Astrocyte (in vitro differentiated cells and primary cell): Measurements from ENCODE around the gene TMED6. TPM values are rescaled to one million over a fixed set of nuclear protein-coding genes. Genes with fewer than 3 reads are reported as not detected.

Experiments used
- DNase-seq: peaks from one replicate; pipeline ENCODE4 v3.0.0-alpha.2; 2010; ENCODE audit warnings: low read depth
- FAIRE-seq: peaks from 2 replicates; lab custom pipeline; 2011; peaks lifted over from hg19 to GRCh38; lab: Jason Lieb, UNC
- H2AFZ ChIP-seq: 2 replicates; pipeline ENCODE4 v1.6.0; 2012; ENCODE audit warnings: low read depth, low read length, inconsistent platforms
- H3K27ac ChIP-seq: 2 replicates; pipeline ENCODE4 v1.5.1; 2011; ENCODE audit warnings: low read depth, low read length, inconsistent platforms
- H3K27me3 ChIP-seq: 2 replicates; pipeline ENCODE4 v1.6.0; 2011; ENCODE audit warnings: low read length, inconsistent platforms; ENCODE audit not compliant: insufficient read depth
- H3K36me3 ChIP-seq: 2 replicates; pipeline ENCODE4 v1.5.1; 2011; ENCODE audit warnings: low read length, inconsistent platforms; ENCODE audit not compliant: insufficient read depth
- H3K4me1 ChIP-seq: 2 replicates; pipeline ENCODE4 v1.5.1; 2011; ENCODE audit warnings: low read length, inconsistent platforms; ENCODE audit not compliant: insufficient read depth
- H3K4me2 ChIP-seq: 2 replicates; pipeline ENCODE4 v1.6.0; 2012; ENCODE audit warnings: low read length, inconsistent platforms
- H3K4me3 ChIP-seq: 2 replicates; pipeline ENCODE4 v1.5.1; 2011; ENCODE audit warnings: low read depth, mild to moderate bottlenecking, low read length, inconsistent platforms; ENCODE audit not compliant: insufficient read depth
- H3K79me2 ChIP-seq: 2 replicates; pipeline ENCODE4 v1.6.0; 2012; ENCODE audit warnings: mild to moderate bottlenecking, low read length, inconsistent platforms; ENCODE audit not compliant: insufficient read depth
- H3K9ac ChIP-seq: 2 replicates; pipeline ENCODE4 v1.6.0; 2012; ENCODE audit warnings: mild to moderate bottlenecking, low read length, inconsistent platforms
- H3K9me3 ChIP-seq: 2 replicates; pipeline ENCODE4 v1.5.1; 2012; ENCODE audit warnings: low read depth, mild to moderate bottlenecking, low read length, inconsistent platforms; ENCODE audit not compliant: insufficient read depth
- H4K20me1 ChIP-seq: 2 replicates; pipeline ENCODE4 v1.6.0; 2012; ENCODE audit warnings: low read length, inconsistent platforms; ENCODE audit not compliant: insufficient read depth
- H3K27ac Mint-ChIP-seq: one replicate; pipeline ENCODE4 v1.8.0; 2021; ENCODE audit warnings: mild to moderate bottlenecking, mixed read lengths; ENCODE audit not compliant: unreplicated experiment
- H3K27me3 Mint-ChIP-seq: one replicate; pipeline ENCODE4 v1.8.0; 2021; ENCODE audit warnings: low read depth, mixed read lengths; ENCODE audit not compliant: unreplicated experiment
- H3K36me3 Mint-ChIP-seq: one replicate; pipeline ENCODE4 v1.8.0; 2021; ENCODE audit warnings: low read depth, mixed read lengths; ENCODE audit not compliant: unreplicated experiment
- H3K4me1 Mint-ChIP-seq: one replicate; pipeline ENCODE4 v1.8.0; 2021; ENCODE audit warnings: low read depth, mixed read lengths; ENCODE audit not compliant: unreplicated experiment
- H3K4me3 Mint-ChIP-seq: one replicate; pipeline ENCODE4 v1.8.0; 2021; ENCODE audit warnings: mild to moderate bottlenecking, moderate library complexity, mixed read lengths; ENCODE audit not compliant: unreplicated experiment
- H3K9me3 Mint-ChIP-seq: one replicate; pipeline ENCODE4 v1.8.0; 2021; ENCODE audit warnings: mild to moderate bottlenecking, mixed read lengths; ENCODE audit not compliant: unreplicated experiment
- EZH2 ChIP-seq: IDR thresholded peaks from 2 replicates; pipeline ENCODE4 v1.6.1; 2012; ENCODE audit warnings: mild to moderate bottlenecking, low read length, inconsistent platforms; ENCODE audit not compliant: insufficient read depth
- total RNA-seq: library from RNA; stranded (reverse); gene quantifications from 2 replicates; pipeline ENCODE4 v1.2.1, GENCODE V29; 2021
- TF ChIP-seq, protein P1 (sequence below): IDR thresholded peaks from 2 replicates; pipeline ENCODE4 v1.5.1; 2011; ENCODE audit warnings: low read depth, mild to moderate bottlenecking, inconsistent platforms, low read length, moderate library complexity; ENCODE audit not compliant: insufficient read depth

Gene TMED6
- total RNA-seq, 1 donor from 2014 or later: 0.64 TPM

DNA sequence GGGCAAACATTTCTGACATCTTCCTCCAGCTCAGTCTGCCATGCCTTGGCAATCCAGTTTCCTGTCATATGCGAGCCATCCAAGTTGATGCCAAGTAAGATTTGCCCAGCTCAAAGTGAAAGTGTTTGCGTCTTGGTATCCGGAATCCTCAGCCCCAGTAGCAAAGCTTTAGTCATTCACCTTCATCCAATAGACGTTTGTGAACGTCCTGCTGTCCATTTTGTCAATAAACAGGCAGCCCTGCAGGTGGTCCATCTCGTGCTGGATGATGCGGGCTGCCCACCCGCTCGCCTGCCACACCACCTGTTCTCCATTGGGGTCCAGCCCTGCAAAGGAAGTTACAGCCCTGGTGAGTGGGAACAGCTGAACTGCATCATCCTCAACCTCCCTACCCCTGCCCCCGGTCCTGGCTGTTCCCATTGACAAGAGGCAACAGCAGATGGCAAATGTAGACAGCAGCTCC is 22.7 kb downstream of the TMED6 start:
- peak overlapping the region; percentile 88 for H3K4me3 Mint-ChIP-seq

GRCh38 chr16:69327585-69328310 is 23.8 kb downstream of the TMED6 start:
- Histone ChIP-seq H3K36me3 (peaks cover 36% of the 10 kb centered on the region), H3K27me3 (no peaks in the 10 kb centered on the region), H3K9me3 (no peaks in the 10 kb centered on the region), H3K4me1 (peaks cover 28% of the 10 kb centered on the region), H3K9ac (no peak overlapping the region), H3K4me2 (peak overlapping the region; percentile 96), H3K27ac (no peak overlapping the region), H2AFZ (no peak overlapping the region), H3K4me3 (no peak overlapping the region), H3K79me2 (peaks cover 82% of the 10 kb centered on the region), H4K20me1 (peaks cover 64% of the 10 kb centered on the region)
- TF ChIP-seq, protein P1, sequence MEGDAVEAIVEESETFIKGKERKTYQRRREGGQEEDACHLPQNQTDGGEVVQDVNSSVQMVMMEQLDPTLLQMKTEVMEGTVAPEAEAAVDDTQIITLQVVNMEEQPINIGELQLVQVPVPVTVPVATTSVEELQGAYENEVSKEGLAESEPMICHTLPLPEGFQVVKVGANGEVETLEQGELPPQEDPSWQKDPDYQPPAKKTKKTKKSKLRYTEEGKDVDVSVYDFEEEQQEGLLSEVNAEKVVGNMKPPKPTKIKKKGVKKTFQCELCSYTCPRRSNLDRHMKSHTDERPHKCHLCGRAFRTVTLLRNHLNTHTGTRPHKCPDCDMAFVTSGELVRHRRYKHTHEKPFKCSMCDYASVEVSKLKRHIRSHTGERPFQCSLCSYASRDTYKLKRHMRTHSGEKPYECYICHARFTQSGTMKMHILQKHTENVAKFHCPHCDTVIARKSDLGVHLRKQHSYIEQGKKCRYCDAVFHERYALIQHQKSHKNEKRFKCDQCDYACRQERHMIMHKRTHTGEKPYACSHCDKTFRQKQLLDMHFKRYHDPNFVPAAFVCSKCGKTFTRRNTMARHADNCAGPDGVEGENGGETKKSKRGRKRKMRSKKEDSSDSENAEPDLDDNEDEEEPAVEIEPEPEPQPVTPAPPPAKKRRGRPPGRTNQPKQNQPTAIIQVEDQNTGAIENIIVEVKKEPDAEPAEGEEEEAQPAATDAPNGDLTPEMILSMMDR: no peak
- TF ChIP-seq EZH2: no peak
- peaks cover 20% of the 10 kb centered on the region for H3K4me1 Mint-ChIP-seq
- FAIRE-seq (no peak), DNase-seq (no peak)
- no peaks in the 10 kb centered on the region for H3K27me3 Mint-ChIP-seq
- peaks cover 19% of the 10 kb centered on the region for H3K36me3 Mint-ChIP-seq
- H3K27ac Mint-ChIP-seq: no peak overlapping the region
- H3K9me3 Mint-ChIP-seq: no peaks in the 10 kb centered on the region
- peak overlapping the region; percentile 88 for H3K4me3 Mint-ChIP-seq

More for the DNA sequence above, 22.7 kb downstream of the TMED6 start:
- Histone ChIP-seq H3K9ac (peak overlapping the region; percentile 85), H3K4me3 (peak overlapping the region; percentile 58), H3K79me2 (peaks cover 77% of the 10 kb centered on the region), H3K27ac (no peak overlapping the region), H3K4me1 (peaks cover 28% of the 10 kb centered on the region), H2AFZ (no peak overlapping the region), H4K20me1 (peaks cover 55% of the 10 kb centered on the region), H3K4me2 (peak overlapping the region; percentile 96), H3K9me3 (no peaks in the 10 kb centered on the region), H3K27me3 (no peaks in the 10 kb centered on the region), H3K36me3 (peaks cover 35% of the 10 kb centered on the region)
- H3K4me1 Mint-ChIP-seq: peaks cover 20% of the 10 kb centered on the region
- no peak for DNase-seq
- FAIRE-seq: no peak
- TF ChIP-seq, protein P1: no peak
- peaks cover 19% of the 10 kb centered on the region for H3K36me3 Mint-ChIP-seq
- no peaks in the 10 kb centered on the region for H3K9me3 Mint-ChIP-seq
- no peak overlapping the region for H3K27ac Mint-ChIP-seq
- no peaks in the 10 kb centered on the region for H3K27me3 Mint-ChIP-seq
